ENCODE measurements around the gene LRRC25. TPM values are rescaled to one million over a fixed set of nuclear protein-coding genes. Genes with fewer than 3 reads are reported as not detected.

LRRC25 gene
- total RNA-seq, 1 experiment from 2014 or later: 0.31 TPM

GRCh38 chr19:18424890-18425514 lies 27.6 kb upstream of the LRRC25 start (continued):
- TF ChIP-seq, protein P1, sequence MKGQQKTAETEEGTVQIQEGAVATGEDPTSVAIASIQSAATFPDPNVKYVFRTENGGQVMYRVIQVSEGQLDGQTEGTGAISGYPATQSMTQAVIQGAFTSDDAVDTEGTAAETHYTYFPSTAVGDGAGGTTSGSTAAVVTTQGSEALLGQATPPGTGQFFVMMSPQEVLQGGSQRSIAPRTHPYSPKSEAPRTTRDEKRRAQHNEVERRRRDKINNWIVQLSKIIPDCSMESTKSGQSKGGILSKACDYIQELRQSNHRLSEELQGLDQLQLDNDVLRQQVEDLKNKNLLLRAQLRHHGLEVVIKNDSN (CRISPR knock-in tag; IDR thresholded peaks at IDR 0.05): no peak
- TF ChIP-seq GABPB1 (CRISPR knock-in tag; IDR thresholded peaks at IDR 0.05): no peak
- TF ChIP-seq TEAD1 (CRISPR knock-in tag; IDR thresholded peaks at IDR 0.05): no peak
- TF ChIP-seq, protein P2, sequence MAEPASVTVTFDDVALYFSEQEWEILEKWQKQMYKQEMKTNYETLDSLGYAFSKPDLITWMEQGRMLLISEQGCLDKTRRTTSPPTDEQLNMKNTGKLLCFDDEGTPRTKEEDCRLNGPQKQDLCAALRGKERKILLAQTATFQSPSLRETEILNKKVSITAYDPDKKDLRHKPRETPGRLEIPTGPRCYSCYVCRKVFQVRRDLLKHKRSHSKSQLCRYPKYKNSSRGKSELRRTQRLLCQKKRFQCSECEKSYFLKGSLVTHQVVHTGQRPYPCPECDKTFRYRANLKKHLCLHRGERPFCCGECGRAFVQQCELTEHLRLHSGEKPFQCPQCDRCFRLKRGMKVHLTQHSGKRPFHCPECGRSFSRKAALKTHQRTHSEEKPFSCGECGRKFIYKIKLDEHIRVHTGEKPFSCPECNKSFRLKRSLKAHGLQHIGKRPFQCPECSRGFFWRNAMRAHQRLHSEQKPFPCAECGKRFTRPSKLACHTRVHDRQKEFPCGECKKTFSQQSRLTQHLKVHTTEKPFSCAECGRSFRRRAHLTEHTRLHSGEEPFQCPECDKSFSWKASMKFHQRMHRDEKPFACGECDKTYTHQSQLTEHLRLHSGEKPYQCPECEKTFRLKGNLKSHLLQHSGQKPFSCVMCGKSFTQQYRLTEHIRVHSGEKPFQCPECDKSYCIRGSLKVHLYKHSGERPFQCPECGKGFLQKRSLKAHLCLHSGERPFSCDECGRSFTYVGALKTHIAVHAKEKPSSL (CRISPR knock-in tag; conservative IDR thresholded peaks at IDR 0.05): no peak
- no peak for TF ChIP-seq KAT7 (CRISPR knock-in tag; IDR thresholded peaks at IDR 0.05; ENCODE audit: borderline replicate concordance)
- no peak for TF ChIP-seq E2F5 (CRISPR knock-in tag; IDR thresholded peaks at IDR 0.05)
- no peak for TF ChIP-seq ATF1 (CRISPR knock-in tag; IDR thresholded peaks at IDR 0.05)
- no peak for TF ChIP-seq SMAD3 (CRISPR knock-in tag; IDR thresholded peaks at IDR 0.05; ENCODE audit: borderline replicate concordance)
- TF ChIP-seq NR2C2 (CRISPR knock-in tag; IDR thresholded peaks at IDR 0.05): no peak
- TF ChIP-seq, protein P3, sequence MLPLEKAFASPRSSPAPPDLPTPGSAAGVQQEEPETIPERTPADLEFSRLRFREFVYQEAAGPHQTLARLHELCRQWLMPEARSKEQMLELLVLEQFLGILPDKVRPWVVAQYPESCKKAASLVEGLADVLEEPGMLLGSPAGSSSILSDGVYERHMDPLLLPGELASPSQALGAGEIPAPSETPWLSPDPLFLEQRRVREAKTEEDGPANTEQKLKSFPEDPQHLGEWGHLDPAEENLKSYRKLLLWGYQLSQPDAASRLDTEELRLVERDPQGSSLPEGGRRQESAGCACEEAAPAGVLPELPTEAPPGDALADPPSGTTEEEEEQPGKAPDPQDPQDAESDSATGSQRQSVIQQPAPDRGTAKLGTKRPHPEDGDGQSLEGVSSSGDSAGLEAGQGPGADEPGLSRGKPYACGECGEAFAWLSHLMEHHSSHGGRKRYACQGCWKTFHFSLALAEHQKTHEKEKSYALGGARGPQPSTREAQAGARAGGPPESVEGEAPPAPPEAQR (CRISPR knock-in tag; IDR thresholded peaks at IDR 0.05): no peak
- TF ChIP-seq OVOL2 (CRISPR knock-in tag; IDR thresholded peaks at IDR 0.05; ENCODE audit: borderline replicate concordance): no peak
- no peak for TF ChIP-seq ATF6 (CRISPR knock-in tag; IDR thresholded peaks at IDR 0.05)
- no peak for TF ChIP-seq ZNF138 (CRISPR knock-in tag; conservative IDR thresholded peaks at IDR 0.05)

- Mint-ChIP-seq H3K9me3 (no peaks in the 10 kb centered on the region), H3K4me3 (no peak overlapping the region), H3K27me3 (ENCODE audit: low read depth) (peaks cover 14% of the 10 kb centered on the region), H3K4me1 (peaks cover 19% of the 10 kb centered on the region), H3K36me3 (no peaks in the 10 kb centered on the region), H3K27ac (no peak overlapping the region)
- no peak for TF ChIP-seq ZNF671 (CRISPR knock-in tag; IDR thresholded peaks at IDR 0.05)
- no peak for TF ChIP-seq OVOL2 (CRISPR knock-in tag; IDR thresholded peaks at IDR 0.05; ENCODE audit: borderline replicate concordance)
- no peak for TF ChIP-seq TEAD1 (CRISPR knock-in tag; IDR thresholded peaks at IDR 0.05)
- TF ChIP-seq MYBL2 (CRISPR knock-in tag; IDR thresholded peaks at IDR 0.05): no peak
- no peak for TF ChIP-seq ESRRA (CRISPR knock-in tag; IDR thresholded peaks at IDR 0.05; ENCODE audit: borderline replicate concordance)
- TF ChIP-seq ZNF423 (CRISPR knock-in tag; IDR thresholded peaks at IDR 0.05): 0 out of 2 replicates have a peak, but pooled peaks have one; percentile 6
- TF ChIP-seq, protein P4, sequence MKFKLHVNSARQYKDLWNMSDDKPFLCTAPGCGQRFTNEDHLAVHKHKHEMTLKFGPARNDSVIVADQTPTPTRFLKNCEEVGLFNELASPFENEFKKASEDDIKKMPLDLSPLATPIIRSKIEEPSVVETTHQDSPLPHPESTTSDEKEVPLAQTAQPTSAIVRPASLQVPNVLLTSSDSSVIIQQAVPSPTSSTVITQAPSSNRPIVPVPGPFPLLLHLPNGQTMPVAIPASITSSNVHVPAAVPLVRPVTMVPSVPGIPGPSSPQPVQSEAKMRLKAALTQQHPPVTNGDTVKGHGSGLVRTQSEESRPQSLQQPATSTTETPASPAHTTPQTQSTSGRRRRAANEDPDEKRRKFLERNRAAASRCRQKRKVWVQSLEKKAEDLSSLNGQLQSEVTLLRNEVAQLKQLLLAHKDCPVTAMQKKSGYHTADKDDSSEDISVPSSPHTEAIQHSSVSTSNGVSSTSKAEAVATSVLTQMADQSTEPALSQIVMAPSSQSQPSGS (CRISPR knock-in tag; IDR thresholded peaks at IDR 0.05; ENCODE audit: borderline replicate concordance, low read depth): no peak
- TF ChIP-seq MAX (CRISPR knock-in tag; IDR thresholded peaks at IDR 0.05): no peak
- TF ChIP-seq GABPB1 (CRISPR knock-in tag; IDR thresholded peaks at IDR 0.05): no peak
- POLR2A ChIA-PET: no interaction called here
- no peak for DNase-seq (ENCODE audit: low spot score)
- no peak for ATAC-seq
- CTCF ChIA-PET: interaction anchor here (0.6 to 3.5 kb wide), 12 partner anchors 13 to 423 kb away, joined by 3 to 15 read pairs (median 5); partner anchors contain the start of gene LRRC25
Observed at GRCh38 chr19:18424122-18424889, 26.9 kb upstream of the LRRC25 start.

Measured in WTC11 (cell line).